ENCODE measurements around the gene SCO1.
A peak's percentile ranks its signal among the peaks of the same experiment; 100 is the strongest.
"Not testable (repeated sequence)": the region's sequence is repeated elsewhere in the genome, so short reads cannot be mapped to it uniquely, and the experiment has no call there.

The SCO1 gene

GRCh38 chr17:10695875-10696407, 1.4 kb downstream of the SCO1 start:
- Mint-ChIP-seq H3K4me1 (peaks cover 68% of the 10 kb centered on the region), H3K36me3 (peaks cover 24% of the 10 kb centered on the region), H3K4me3 (peak overlapping the region; percentile 98)
- not testable (repeated sequence) for H3K27me3 Mint-ChIP-seq, H3K9me3 Mint-ChIP-seq, H3K27ac Mint-ChIP-seq

- Mint-ChIP-seq H3K27me3 (no peaks in the 10 kb centered on the region), H3K36me3 (peaks cover 41% of the 10 kb centered on the region), H3K4me3 (no peak overlapping the region), H3K27ac (no peak overlapping the region), H3K4me1 (peaks cover 46% of the 10 kb centered on the region), H3K9me3 (no peaks in the 10 kb centered on the region)
Observed at GRCh38 chr17:10687499-10687898, 9.8 kb downstream of the SCO1 start.

GRCh38 chr17:10683853-10684252, 13.5 kb downstream of the SCO1 start:
- Mint-ChIP-seq H3K9me3 (no peaks in the 10 kb centered on the region), H3K27ac (no peak overlapping the region), H3K4me3 (no peak overlapping the region), H3K4me1 (peaks cover 18% of the 10 kb centered on the region), H3K36me3 (peaks cover 28% of the 10 kb centered on the region), H3K27me3 (no peaks in the 10 kb centered on the region)

- Mint-ChIP-seq H3K36me3 (peaks cover 26% of the 10 kb centered on the region), H3K27me3 (no peaks in the 10 kb centered on the region), H3K4me1 (peaks cover 10% of the 10 kb centered on the region), H3K4me3 (no peak overlapping the region), H3K27ac (no peak overlapping the region), H3K9me3 (no peaks in the 10 kb centered on the region)
Observed at GRCh38 chr17:10681866-10682446, 15.4 kb downstream of the SCO1 start.

GRCh38 chr17:10674704-10675103, 22.6 kb downstream of the SCO1 start:
- Mint-ChIP-seq H3K9me3 (no peaks in the 10 kb centered on the region), H3K27me3 (no peaks in the 10 kb centered on the region), H3K4me3 (no peak overlapping the region), H3K27ac (no peak overlapping the region), H3K4me1 (no peaks in the 10 kb centered on the region), H3K36me3 (peaks cover 9% of the 10 kb centered on the region)

- Mint-ChIP-seq H3K27me3 (no peaks in the 10 kb centered on the region), H3K4me1 (no peaks in the 10 kb centered on the region), H3K36me3 (peaks cover 9% of the 10 kb centered on the region), H3K27ac (no peak overlapping the region), H3K4me3 (no peak overlapping the region), H3K9me3 (no peaks in the 10 kb centered on the region)
Observed at GRCh38 chr17:10673312-10673711, 24.0 kb downstream of the SCO1 start.

- Mint-ChIP-seq H3K4me1 (no peaks in the 10 kb centered on the region), H3K9me3 (no peaks in the 10 kb centered on the region), H3K4me3 (no peak overlapping the region), H3K27ac (no peak overlapping the region), H3K27me3 (no peaks in the 10 kb centered on the region), H3K36me3 (peaks cover 6% of the 10 kb centered on the region)
Observed at GRCh38 chr17:10668775-10669174, 28.6 kb downstream of the SCO1 start.

- no peaks in the 10 kb centered on the region for H3K9me3 Mint-ChIP-seq
Observed at GRCh38 chr17:10666906-10667305, 30.4 kb downstream of the SCO1 start.

GRCh38 chr17:10664571-10664970, 32.8 kb downstream of the SCO1 start:
- no peaks in the 10 kb centered on the region for H3K9me3 Mint-ChIP-seq

More at GRCh38 chr17:10666906-10667305, 30.4 kb downstream of the SCO1 start:
- Mint-ChIP-seq H3K27me3 (no peaks in the 10 kb centered on the region), H3K27ac (no peak overlapping the region), H3K4me1 (no peaks in the 10 kb centered on the region), H3K4me3 (no peak overlapping the region), H3K36me3 (peaks cover 11% of the 10 kb centered on the region)

GRCh38 chr17:10663231-10663630, 34.1 kb downstream of the SCO1 start:
- H3K27ac Mint-ChIP-seq = no peak overlapping the region
- H3K27me3 Mint-ChIP-seq = no peaks in the 10 kb centered on the region
- peaks cover 10% of the 10 kb centered on the region for H3K36me3 Mint-ChIP-seq
- no peaks in the 10 kb centered on the region for H3K4me1 Mint-ChIP-seq
- no peak overlapping the region for H3K4me3 Mint-ChIP-seq
- H3K9me3 Mint-ChIP-seq = no peaks in the 10 kb centered on the region

More at GRCh38 chr17:10664571-10664970, 32.8 kb downstream of the SCO1 start:
- Mint-ChIP-seq H3K27ac (no peak overlapping the region), H3K36me3 (peaks cover 7% of the 10 kb centered on the region), H3K27me3 (no peaks in the 10 kb centered on the region), H3K4me3 (no peak overlapping the region), H3K4me1 (no peaks in the 10 kb centered on the region)

- Mint-ChIP-seq H3K27me3 (no peaks in the 10 kb centered on the region), H3K4me3 (no peak overlapping the region), H3K9me3 (no peaks in the 10 kb centered on the region), H3K27ac (no peak overlapping the region), H3K36me3 (peaks cover 10% of the 10 kb centered on the region), H3K4me1 (no peaks in the 10 kb centered on the region)
Observed at GRCh38 chr17:10661437-10661836, 35.9 kb downstream of the SCO1 start.

- Mint-ChIP-seq H3K36me3 (peaks cover 12% of the 10 kb centered on the region), H3K27me3 (no peaks in the 10 kb centered on the region), H3K4me3 (no peak overlapping the region), H3K9me3 (no peaks in the 10 kb centered on the region), H3K27ac (no peak overlapping the region), H3K4me1 (peaks cover 14% of the 10 kb centered on the region)
Observed at GRCh38 chr17:10657879-10658278, 39.5 kb downstream of the SCO1 start.

GRCh38 chr17:10657148-10657547, 40.2 kb downstream of the SCO1 start, which contains the start of gene MYH3:
Gene MYH3, minus strand, starts transcription at chr17:10657309. Its CDS starts 2,245 bp downstream, at chr17:10655064.
- no peaks in the 10 kb centered on the region for H3K9me3 Mint-ChIP-seq
- no peak within 1 kb of the TSS for H3K27ac Mint-ChIP-seq
- H3K27me3 Mint-ChIP-seq = no peaks in the 10 kb centered on the region
- peaks cover 10% of the 10 kb centered on the region for H3K36me3 Mint-ChIP-seq
- no peak within 1 kb of the TSS for H3K4me3 Mint-ChIP-seq
- H3K4me1 Mint-ChIP-seq = peaks cover 20% of the 10 kb centered on the region

GRCh38 chr17:10653987-10654386, 43.3 kb downstream of the SCO1 start:
- H3K4me1 Mint-ChIP-seq = peaks cover 22% of the 10 kb centered on the region
- peak overlapping the region; percentile 52 for H3K4me3 Mint-ChIP-seq
- H3K9me3 Mint-ChIP-seq = no peaks in the 10 kb centered on the region
- peaks cover 10% of the 10 kb centered on the region for H3K36me3 Mint-ChIP-seq
- H3K27ac Mint-ChIP-seq = no peak overlapping the region
- H3K27me3 Mint-ChIP-seq = no peaks in the 10 kb centered on the region

GRCh38 chr17:10652984-10653659, 44.2 kb downstream of the SCO1 start:
- no peaks in the 10 kb centered on the region for H3K9me3 Mint-ChIP-seq
- H3K27me3 Mint-ChIP-seq = no peaks in the 10 kb centered on the region
- peak overlapping the region; percentile 55 for H3K4me3 Mint-ChIP-seq
- peak overlapping the region; percentile 14 for H3K27ac Mint-ChIP-seq
- peaks cover 10% of the 10 kb centered on the region for H3K36me3 Mint-ChIP-seq
- H3K4me1 Mint-ChIP-seq = peaks cover 22% of the 10 kb centered on the region

GRCh38 chr17:10651927-10652326, 45.4 kb downstream of the SCO1 start:
- Mint-ChIP-seq H3K9me3 (no peaks in the 10 kb centered on the region), H3K4me1 (peaks cover 22% of the 10 kb centered on the region), H3K27me3 (no peaks in the 10 kb centered on the region), H3K27ac (no peak overlapping the region), H3K36me3 (peaks cover 9% of the 10 kb centered on the region), H3K4me3 (no peak overlapping the region)
